ENCODE results near the gene SLC6A17. TPM values are rescaled to one million over a fixed set of nuclear protein-coding genes. Genes with fewer than 3 reads are reported as not detected.
A peak's percentile ranks its signal among the peaks of the same experiment; 100 is the strongest.

Gene SLC6A17
- total and polyA plus RNA-seq, 10 donors, result under 0.01 to 0.02 TPM; not detected in 8

GRCh38 chr1:110195196-110195595 is 44.9 kb downstream of the SLC6A17 start:
- Histone ChIP-seq H3K36me3 (no peaks in the 10 kb centered on the region), H3K27ac (no peak overlapping the region), H3K4me1 (no peaks in the 10 kb centered on the region), H3K4me3 (no peak overlapping the region), H3K27me3 (replicated peaks in 1 of 7) (no peaks in the 10 kb centered on the region), H3K9me3 (no peaks in the 10 kb centered on the region)
- WGBS, 5 donors, result 85 to 92% (median 86%) methylated on average over 9 to 10 of the region's 10 CpGs
- TF ChIP-seq POLR2A (IDR thresholded peaks at IDR 0.05), result no peak
- TF ChIP-seq POLR2AphosphoS5 (IDR thresholded peaks at IDR 0.05), result no peak
- TF ChIP-seq, protein P1, sequence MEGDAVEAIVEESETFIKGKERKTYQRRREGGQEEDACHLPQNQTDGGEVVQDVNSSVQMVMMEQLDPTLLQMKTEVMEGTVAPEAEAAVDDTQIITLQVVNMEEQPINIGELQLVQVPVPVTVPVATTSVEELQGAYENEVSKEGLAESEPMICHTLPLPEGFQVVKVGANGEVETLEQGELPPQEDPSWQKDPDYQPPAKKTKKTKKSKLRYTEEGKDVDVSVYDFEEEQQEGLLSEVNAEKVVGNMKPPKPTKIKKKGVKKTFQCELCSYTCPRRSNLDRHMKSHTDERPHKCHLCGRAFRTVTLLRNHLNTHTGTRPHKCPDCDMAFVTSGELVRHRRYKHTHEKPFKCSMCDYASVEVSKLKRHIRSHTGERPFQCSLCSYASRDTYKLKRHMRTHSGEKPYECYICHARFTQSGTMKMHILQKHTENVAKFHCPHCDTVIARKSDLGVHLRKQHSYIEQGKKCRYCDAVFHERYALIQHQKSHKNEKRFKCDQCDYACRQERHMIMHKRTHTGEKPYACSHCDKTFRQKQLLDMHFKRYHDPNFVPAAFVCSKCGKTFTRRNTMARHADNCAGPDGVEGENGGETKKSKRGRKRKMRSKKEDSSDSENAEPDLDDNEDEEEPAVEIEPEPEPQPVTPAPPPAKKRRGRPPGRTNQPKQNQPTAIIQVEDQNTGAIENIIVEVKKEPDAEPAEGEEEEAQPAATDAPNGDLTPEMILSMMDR (IDR thresholded peaks at IDR 0.05 in 8 of 11, conservative IDR thresholded peaks at IDR 0.05 in 3 of 11), result no peak
- no peak for DNase-seq
- intact Hi-C loops (cut with DNase I; ENCODE audit: low total_unique reads), result no loop called here

DNA sequence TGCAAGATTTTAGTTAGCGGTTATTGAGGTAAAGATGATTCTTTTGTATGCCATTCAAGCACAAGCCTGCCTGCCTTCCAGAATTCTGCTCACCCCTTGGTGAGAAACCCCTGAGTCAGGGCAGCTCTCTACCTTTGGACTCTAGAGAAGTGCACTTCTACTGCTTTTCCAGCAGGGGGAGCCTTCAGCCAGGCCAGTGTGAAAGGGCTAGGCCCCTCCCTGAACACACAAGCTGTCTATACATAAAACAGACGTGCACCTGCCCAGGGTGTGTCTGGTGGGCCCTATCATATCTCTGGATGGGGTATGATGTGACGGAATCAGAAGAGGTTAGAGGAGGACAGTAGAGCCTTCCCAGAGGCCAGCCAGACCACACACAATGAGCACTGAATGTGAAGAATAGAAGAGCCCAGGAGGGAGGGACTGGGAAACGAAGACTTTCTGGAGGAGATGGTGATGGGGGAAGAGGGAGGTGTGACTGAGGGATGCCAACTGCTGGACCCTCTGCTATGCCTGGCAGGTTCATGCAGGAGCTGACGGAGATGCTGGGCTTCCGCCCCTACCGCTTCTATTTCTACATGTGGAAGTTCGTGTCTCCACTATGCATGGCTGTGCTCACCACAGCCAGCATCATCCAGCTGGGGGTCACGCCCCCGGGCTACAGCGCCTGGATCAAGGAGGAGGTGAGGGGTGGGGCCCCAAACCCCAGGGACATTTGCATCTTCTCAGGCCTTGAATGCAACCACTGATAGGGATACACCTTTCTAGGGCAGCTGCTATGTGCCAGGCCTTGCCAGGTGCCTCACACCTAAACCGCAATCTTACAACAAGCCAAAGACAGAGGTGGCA is 46.8 kb downstream of the SLC6A17 start:
- WGBS, 5 donors, result 55 to 67% (median 65%) methylated on average over 12 of the region's 12 CpGs
- intact Hi-C loops (cut with DNase I; ENCODE audit: low total_unique reads), result no loop called here
- H3K4me1 ChIP-seq, result no peaks in the 10 kb centered on the region
- no peaks in the 10 kb centered on the region for H3K27me3 ChIP-seq (replicated peaks in 1 of 7)
- H3K9me3 ChIP-seq, result no peaks in the 10 kb centered on the region
- DNase-seq, result peak; percentile 83
- TF ChIP-seq POLR2AphosphoS5 (IDR thresholded peaks at IDR 0.05), result no peak
- TF ChIP-seq, protein P1 (IDR thresholded peaks at IDR 0.05 in 8 of 11, conservative IDR thresholded peaks at IDR 0.05 in 3 of 11), result peak; percentile 45 to 93 (median 83)
- no peak for TF ChIP-seq POLR2A (IDR thresholded peaks at IDR 0.05)
- no peaks in the 10 kb centered on the region for H3K36me3 ChIP-seq
- no peak overlapping the region for H3K27ac ChIP-seq
- no peak overlapping the region for H3K4me3 ChIP-seq

GRCh38 chr1:110197905-110198629 is 47.8 kb downstream of the SLC6A17 start:
- WGBS, 5 donors, result 92 to 93% (median 93%) methylated on average over 20 to 23 of the region's 23 CpGs
- H3K27me3 ChIP-seq (replicated peaks in 1 of 7), result no peaks in the 10 kb centered on the region
- TF ChIP-seq POLR2A (IDR thresholded peaks at IDR 0.05) (no peak), POLR2AphosphoS5 (IDR thresholded peaks at IDR 0.05) (no peak)
- TF ChIP-seq, protein P1 (IDR thresholded peaks at IDR 0.05 in 8 of 11, conservative IDR thresholded peaks at IDR 0.05 in 3 of 11), result no peak
- intact Hi-C loops (cut with DNase I; ENCODE audit: low total_unique reads), result no loop called here
- no peaks in the 10 kb centered on the region for H3K36me3 ChIP-seq
- no peak overlapping the region for H3K27ac ChIP-seq
- H3K4me3 ChIP-seq, result no peak overlapping the region
- H3K4me1 ChIP-seq, result peaks cover 0 to 5% (median 4%) of the 10 kb centered on the region in 6 donors
- no peaks in the 10 kb centered on the region for H3K9me3 ChIP-seq
- no peak for DNase-seq

- WGBS, 5 donors, result 86 to 96% (median 92%) methylated on average over 2 of the region's 2 CpGs; no CpG with 5 or more reads in 2 of the 5 donors
- H3K36me3 ChIP-seq, result no peaks in the 10 kb centered on the region
- H3K9me3 ChIP-seq, result no peaks in the 10 kb centered on the region
- DNase-seq, result no peak
- no peak for TF ChIP-seq POLR2A (IDR thresholded peaks at IDR 0.05)
- intact Hi-C loops (cut with DNase I; ENCODE audit: low total_unique reads), result no loop called here
- no peak overlapping the region for H3K4me3 ChIP-seq
- H3K27ac ChIP-seq, result no peak overlapping the region
- H3K4me1 ChIP-seq, result peaks cover 0 to 11% (median 9%) of the 10 kb centered on the region in 6 donors
- H3K27me3 ChIP-seq (replicated peaks in 1 of 7), result no peaks in the 10 kb centered on the region
Observed at GRCh38 chr1:110198746-110199145, 48.5 kb downstream of the SLC6A17 start.
